ENCODE data around the gene INPP4B. TPM values are rescaled to one million over a fixed set of nuclear protein-coding genes. Genes with fewer than 3 reads are reported as not detected.
A peak's percentile ranks its signal among the peaks of the same experiment; 100 is the strongest.
"Not testable (repeated sequence)": the region's sequence is repeated elsewhere in the genome, so short reads cannot be mapped to it uniquely, and the experiment has no call there.

The INPP4B gene
- total RNA-seq, 1 experiment from 2014 or later = 17.6 TPM

DNA sequence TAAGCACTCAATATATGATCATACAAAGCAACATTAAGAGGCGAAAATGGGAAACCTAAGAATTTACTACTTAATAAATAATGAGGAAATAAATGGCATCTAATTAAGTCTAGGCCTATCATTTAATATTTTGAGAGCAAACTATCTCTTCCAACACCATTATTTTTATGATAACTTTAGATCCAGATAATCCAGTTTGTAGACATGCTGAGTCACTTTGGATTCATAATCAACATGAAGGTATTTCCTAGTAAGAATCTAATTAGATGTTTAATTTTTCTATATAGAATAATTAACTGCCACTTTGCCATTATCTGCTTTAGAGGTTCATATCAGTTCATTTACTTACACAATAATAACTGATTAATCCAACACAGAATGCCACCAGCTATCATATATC, 336.2 kb downstream of the INPP4B start:
- no TSS peak for BruUV-seq (replicated peaks)
- Mint-ChIP-seq H3K27ac (ENCODE audit: low read depth, unreplicated experiment) (no peak overlapping the region), H3K27me3 (ENCODE audit: insufficient read depth, unreplicated experiment) (no peaks in the 10 kb centered on the region), H3K4me3 (ENCODE audit: unreplicated experiment) (no peak overlapping the region), H3K36me3 (ENCODE audit: insufficient read depth, unreplicated experiment) (no peaks in the 10 kb centered on the region), H3K9me3 (ENCODE audit: unreplicated experiment) (no peaks in the 10 kb centered on the region), H3K4me1 (ENCODE audit: insufficient read depth, unreplicated experiment) (no peaks in the 10 kb centered on the region)
- ChIA-PET POLR2A (interaction anchor here (0.6 kb wide), 1 partner anchor 1634 kb away, joined by 4 read pairs; no protein-coding TSS in a partner anchor), CTCF (no interaction called here)
- intact Hi-C loops (cut with micrococcal nuclease) = no loop called here
- no peak for DNase-seq (ENCODE audit: unreplicated experiment)
- TF ChIP-seq, protein P1, sequence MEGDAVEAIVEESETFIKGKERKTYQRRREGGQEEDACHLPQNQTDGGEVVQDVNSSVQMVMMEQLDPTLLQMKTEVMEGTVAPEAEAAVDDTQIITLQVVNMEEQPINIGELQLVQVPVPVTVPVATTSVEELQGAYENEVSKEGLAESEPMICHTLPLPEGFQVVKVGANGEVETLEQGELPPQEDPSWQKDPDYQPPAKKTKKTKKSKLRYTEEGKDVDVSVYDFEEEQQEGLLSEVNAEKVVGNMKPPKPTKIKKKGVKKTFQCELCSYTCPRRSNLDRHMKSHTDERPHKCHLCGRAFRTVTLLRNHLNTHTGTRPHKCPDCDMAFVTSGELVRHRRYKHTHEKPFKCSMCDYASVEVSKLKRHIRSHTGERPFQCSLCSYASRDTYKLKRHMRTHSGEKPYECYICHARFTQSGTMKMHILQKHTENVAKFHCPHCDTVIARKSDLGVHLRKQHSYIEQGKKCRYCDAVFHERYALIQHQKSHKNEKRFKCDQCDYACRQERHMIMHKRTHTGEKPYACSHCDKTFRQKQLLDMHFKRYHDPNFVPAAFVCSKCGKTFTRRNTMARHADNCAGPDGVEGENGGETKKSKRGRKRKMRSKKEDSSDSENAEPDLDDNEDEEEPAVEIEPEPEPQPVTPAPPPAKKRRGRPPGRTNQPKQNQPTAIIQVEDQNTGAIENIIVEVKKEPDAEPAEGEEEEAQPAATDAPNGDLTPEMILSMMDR (IDR thresholded peaks at IDR 0.05; ENCODE audit: unreplicated experiment) = no peak

DNA sequence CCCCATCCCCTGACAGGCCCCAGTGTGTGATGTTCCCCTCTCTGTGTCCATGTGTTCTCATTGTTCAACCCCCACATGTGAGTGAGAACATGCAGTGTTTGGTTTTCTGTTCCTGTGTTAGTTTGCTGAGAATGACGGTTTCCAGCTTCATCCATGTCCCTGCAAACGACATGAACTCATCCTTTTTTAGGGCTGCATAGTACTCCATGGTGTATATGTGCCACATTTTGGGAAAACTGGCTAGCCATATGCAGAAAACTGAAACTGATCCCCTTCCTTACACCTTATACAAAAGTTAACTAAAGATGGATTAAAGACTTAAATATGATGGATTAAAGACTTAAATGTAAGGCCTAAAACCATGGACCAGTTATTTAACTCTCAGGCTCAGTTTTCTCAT, 336.7 kb downstream of the INPP4B start:
- H3K27me3 Mint-ChIP-seq (ENCODE audit: insufficient read depth, unreplicated experiment); DNase-seq (ENCODE audit: unreplicated experiment); H3K27ac Mint-ChIP-seq (ENCODE audit: low read depth, unreplicated experiment); H3K36me3 Mint-ChIP-seq (ENCODE audit: insufficient read depth, unreplicated experiment); H3K9me3 Mint-ChIP-seq (ENCODE audit: unreplicated experiment); H3K4me3 Mint-ChIP-seq (ENCODE audit: unreplicated experiment); POLR2A ChIA-PET; CTCF ChIA-PET; H3K4me1 Mint-ChIP-seq (ENCODE audit: insufficient read depth, unreplicated experiment); intact Hi-C loops (cut with micrococcal nuclease); BruUV-seq (replicated peaks): not testable (repeated sequence)

DNA sequence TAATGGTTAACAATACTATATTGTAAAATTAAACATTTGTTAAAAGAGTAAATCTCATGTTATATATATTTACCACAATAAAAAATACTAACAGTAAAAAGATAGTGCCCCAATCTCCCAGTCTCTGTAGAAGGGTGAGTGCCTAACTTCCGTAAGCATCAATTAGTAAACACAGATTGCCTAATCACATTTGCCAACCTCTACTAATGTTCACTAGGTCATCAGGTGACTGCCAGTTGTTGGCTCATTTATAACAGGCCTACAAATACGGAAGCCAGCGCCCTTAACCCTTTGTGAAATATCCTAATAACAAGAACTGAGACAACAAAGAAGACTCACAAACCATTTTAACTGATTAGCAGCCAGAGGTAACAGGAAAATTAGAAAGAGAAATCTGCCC, 345.1 kb downstream of the INPP4B start:
- Mint-ChIP-seq H3K4me3 (ENCODE audit: unreplicated experiment) (no peak overlapping the region), H3K27ac (ENCODE audit: low read depth, unreplicated experiment) (no peak overlapping the region), H3K4me1 (ENCODE audit: insufficient read depth, unreplicated experiment) (no peaks in the 10 kb centered on the region), H3K9me3 (ENCODE audit: unreplicated experiment) (no peaks in the 10 kb centered on the region), H3K27me3 (ENCODE audit: insufficient read depth, unreplicated experiment) (no peaks in the 10 kb centered on the region), H3K36me3 (ENCODE audit: insufficient read depth, unreplicated experiment) (no peaks in the 10 kb centered on the region)
- ChIA-PET POLR2A (no interaction called here), CTCF (no interaction called here)
- TF ChIP-seq, protein P1 (IDR thresholded peaks at IDR 0.05; ENCODE audit: unreplicated experiment) = no peak
- BruUV-seq (replicated peaks) = no TSS peak
- DNase-seq (ENCODE audit: unreplicated experiment) = no peak
- intact Hi-C loops (cut with micrococcal nuclease) = no loop called here

DNA sequence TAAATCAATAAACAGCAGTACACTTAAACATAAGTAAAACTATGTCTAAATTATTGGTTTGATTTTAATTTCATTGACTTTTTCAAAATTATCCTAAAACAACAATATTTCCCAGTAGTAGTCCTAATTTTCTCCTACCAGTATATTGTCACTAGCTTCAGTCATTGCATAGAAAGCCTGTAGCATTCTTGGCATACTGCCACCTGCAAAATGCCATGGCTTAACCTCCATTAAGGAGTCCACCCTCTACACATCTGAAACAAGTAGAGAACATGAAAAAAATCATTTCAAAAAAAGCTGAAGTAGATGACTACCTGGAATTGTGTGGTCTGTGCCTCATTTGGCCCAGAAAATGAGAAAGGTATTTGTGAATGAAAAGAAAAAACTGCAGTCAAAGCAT, 348.5 kb downstream of the INPP4B start:
- no peak overlapping the region for H3K27ac Mint-ChIP-seq (ENCODE audit: low read depth, unreplicated experiment)

More for the DNA sequence above, 348.5 kb downstream of the INPP4B start:
- Mint-ChIP-seq H3K4me3 (ENCODE audit: unreplicated experiment) (no peak overlapping the region), H3K27me3 (ENCODE audit: insufficient read depth, unreplicated experiment) (no peaks in the 10 kb centered on the region), H3K36me3 (ENCODE audit: insufficient read depth, unreplicated experiment) (no peaks in the 10 kb centered on the region), H3K4me1 (ENCODE audit: insufficient read depth, unreplicated experiment) (no peaks in the 10 kb centered on the region), H3K9me3 (ENCODE audit: unreplicated experiment) (no peaks in the 10 kb centered on the region)
- intact Hi-C loops (cut with micrococcal nuclease) = no loop called here
- ChIA-PET CTCF (interaction anchor here (0.6 to 0.7 kb wide), 3 partner anchors 57 to 843 kb away, joined by 3 to 6 read pairs (median 4); no protein-coding TSS in a partner anchor), POLR2A (no interaction called here)
- peak; percentile 16 for DNase-seq (ENCODE audit: unreplicated experiment)
- no TSS peak for BruUV-seq (replicated peaks)
- TF ChIP-seq, protein P1 (IDR thresholded peaks at IDR 0.05; ENCODE audit: unreplicated experiment) = no peak
